CD1c-positive myeloid dendritic cell (primary cell): Measurements from ENCODE around the gene SF3B1.
"Not testable (repeated sequence)": the region's sequence is repeated elsewhere in the genome, so short reads cannot be mapped to it uniquely, and the experiment has no call there.

Source experiments
- DNase-seq: peaks from one replicate; pipeline ENCODE4 v3.0.0-alpha.2; 2016; ENCODE audit errors: extremely low spot score

The SF3B1 gene

GRCh38 chr2:197379918-197380309 lies 54.9 kb downstream of the SF3B1 start:
- DNase-seq = not testable (repeated sequence)

DNA sequence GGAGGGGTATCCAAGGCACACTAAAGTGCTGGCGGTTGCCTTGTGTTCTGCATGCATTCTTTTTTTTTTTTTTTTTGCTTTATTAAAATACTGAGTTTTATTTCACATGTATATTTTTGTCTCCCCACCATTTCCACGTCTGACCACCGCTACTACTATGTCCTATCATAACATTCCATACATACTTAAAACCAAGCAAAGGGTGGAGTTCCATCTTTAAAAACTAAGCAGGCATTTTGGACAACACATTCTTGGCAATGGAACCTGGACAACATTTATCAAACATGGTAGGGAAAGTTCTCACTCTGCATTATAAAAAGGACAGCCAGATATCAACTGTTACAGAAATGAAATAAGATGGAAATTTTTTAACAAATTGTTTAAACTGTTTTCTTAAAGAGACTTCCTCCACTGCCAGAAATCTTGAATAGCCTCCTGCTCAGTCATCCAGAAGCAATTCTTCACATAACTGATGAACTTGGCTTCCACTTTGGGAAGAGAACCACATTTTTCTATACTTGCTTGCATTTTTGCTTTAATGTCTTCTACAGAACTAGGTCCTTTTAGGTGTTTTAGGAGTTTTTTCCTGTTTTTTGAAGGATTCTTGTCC lies 55.4 kb downstream of the SF3B1 start:
- not testable (repeated sequence) for DNase-seq

DNA sequence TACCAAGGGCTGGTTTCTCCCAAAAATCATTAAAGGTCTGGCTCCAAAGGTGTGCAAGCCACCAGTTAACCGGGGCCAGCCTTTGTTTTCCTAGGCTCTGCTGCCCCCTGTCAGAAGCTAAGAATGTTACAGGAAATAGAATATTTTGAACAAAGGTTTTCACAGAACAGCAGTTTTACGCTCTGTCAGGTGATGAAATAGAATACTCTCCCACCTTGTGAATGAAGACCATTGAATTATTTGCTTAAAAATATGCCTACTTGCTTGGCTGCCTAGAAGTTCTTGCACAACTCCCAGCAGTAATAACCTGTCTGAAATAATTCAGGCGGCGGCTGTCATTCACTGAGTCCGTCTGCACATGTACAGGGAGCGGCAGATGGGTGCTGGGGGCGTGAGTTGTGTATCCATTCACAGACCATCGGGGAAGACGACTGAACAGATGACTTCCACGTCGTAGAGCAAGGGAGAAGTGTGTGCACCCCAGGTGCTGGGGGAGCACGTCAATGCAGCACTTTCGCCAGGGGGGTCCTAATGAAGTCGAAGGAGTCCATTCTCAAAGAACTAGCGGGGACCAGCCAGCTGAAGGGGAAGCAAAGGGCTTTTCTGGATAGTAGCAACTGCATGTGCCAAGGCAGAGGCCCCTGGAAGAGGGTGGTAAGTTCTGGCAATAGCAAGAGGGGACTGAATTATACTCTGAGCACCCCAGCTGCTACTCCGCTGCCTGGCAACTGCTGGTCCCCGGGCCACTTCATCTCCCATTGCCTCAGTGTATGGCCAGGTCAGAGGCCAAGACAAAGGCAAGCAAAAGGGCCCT lies 56.1 kb downstream of the SF3B1 start:
- peak; percentile 68 for DNase-seq

DNA sequence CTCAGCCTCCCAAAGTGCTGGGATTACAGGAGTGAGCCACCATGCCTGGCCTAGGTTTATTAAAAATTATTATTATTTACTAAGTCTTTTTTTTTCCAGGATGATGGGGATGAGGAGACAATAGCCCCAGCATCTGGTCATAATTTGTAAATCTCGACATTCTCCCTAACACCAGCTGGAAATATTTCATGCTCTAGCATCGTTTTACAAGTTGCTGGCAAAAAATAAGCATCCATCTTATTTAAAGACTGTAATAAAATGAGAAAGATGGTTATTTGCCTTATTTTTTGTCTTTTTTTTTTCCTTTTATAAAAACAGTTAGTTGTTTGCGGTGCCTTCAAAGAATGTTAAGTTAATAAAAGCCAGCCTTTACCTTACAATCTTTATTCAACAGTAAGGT lies 56.7 kb downstream of the SF3B1 start:
- no peak for DNase-seq

DNA sequence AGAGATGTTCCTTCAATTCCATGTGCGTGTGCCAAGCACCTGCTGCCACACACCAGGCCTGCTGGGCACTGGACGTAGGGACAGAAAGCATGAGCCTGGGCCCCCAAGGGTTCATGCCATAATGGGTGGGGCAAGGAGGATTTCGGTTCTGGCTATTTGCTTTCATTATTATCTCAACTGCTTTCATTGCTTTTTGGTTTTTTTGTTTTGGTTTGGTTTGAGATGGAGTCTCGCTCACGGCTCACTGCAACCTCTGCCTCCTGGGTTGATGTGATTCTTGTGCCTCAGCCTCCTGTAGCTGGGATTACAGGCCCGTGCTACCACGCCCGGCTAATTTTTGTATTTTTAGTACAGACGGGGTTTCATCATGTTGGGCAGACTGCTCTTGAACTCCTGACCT lies 57.2 kb downstream of the SF3B1 start:
- DNase-seq = no peak

GRCh38 chr2:197372592-197372991 lies 62.2 kb downstream of the SF3B1 start:
- DNase-seq = no peak

GRCh38 chr2:197370664-197371063 lies 64.2 kb downstream of the SF3B1 start:
- not testable (repeated sequence) for DNase-seq

DNA sequence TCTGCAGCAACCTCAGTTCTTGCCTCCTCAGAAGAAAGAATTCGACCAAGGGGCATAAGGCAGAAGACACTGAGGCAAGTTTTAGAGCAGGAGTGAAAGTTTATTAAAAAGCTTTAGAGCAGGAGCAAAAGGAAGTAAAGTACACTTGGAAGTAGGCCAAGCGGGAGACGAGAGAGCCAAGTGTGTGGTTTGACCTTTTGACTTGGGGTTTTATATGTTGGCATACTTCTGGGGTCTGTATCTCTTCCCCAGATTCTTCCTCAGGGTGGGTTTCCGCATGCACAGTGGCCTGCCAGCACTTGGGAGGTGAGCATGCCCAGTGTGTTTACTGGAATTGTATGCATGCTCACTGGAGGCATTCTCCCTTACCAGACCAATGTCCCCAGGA lies 64.9 kb downstream of the SF3B1 start:
- no peak for DNase-seq

GRCh38 chr2:197369228-197369932 lies 65.4 kb downstream of the SF3B1 start:
- DNase-seq = no peak

DNA sequence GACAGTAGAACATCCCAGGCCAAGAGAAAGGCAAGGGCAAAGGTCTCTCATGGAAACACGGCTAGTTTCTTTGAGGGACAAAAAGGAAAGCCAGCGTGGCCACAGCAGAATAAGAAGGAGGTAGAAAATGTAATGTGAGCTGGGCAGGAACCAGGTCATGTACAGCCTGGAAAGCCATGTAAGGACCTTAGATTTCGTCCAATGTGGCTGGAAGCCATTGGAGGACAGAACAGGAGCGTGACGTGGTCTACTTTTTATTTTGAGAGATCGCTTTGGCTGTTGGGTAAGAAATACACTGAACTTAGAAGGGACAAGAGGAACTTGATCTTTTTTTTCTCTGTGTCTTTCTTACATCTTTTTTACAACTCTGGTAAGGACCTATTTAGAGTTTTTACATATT lies 66.4 kb downstream of the SF3B1 start:
- DNase-seq = no peak

DNA sequence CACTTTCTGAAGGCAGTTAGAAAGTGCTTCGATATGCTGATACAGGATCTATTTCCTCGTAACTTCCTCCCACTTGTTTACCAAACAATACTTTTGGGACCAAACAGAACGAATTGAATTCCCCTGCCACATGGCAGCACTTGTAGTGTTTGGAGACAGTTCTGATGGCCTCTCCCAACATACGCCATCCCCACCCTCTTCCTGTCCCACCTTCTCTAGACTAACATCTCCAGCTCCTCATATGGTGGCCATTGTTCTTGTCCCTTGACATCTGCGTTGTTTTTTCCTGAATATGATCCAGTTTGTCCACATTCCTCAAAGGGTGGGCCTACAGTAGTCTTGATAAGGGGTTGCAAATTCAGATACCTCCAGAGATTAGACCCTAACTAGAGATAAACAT lies 70.8 kb downstream of the SF3B1 start:
- DNase-seq = no peak

GRCh38 chr2:197360744-197361156 lies 74.1 kb downstream of the SF3B1 start:
- DNase-seq = no peak

DNA sequence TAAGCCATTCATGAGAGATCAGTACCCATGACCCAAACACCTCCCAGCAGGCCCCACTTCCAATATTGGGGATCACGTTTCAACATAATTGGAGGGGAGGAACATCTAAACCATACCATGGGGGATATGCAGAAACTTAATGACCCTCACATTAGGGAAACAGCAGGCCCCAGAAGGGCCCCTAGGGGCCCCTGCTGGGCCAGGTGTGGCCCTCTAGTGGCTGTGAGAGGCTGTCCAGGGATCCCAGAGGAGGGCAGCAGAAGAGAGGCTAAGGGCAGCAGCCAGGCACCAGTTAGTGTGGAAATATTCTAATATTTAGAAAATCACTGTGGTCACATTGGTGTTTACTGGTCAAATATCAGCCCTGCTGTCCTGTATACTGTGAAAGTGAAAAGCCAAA lies 75.0 kb downstream of the SF3B1 start:
- DNase-seq = no peak

DNA sequence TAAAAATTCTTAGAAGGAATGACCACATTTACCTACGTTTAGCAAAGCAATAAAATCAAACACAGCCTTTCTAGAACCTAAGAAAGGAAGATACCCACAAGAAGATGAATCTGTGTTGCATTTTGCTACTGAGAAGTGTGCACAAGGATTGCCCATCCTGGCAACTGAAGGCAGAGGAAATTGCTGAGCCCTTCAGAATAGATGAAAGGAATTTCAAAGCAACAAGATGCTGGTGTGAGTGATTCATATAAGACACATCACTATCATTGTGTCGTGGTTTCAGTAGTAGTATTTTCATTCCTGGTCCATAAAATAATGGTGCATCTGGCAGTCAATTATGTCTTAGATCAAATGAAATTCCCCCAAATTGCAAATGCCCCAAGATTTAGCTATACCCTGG lies 75.9 kb downstream of the SF3B1 start:
- no peak for DNase-seq

DNA sequence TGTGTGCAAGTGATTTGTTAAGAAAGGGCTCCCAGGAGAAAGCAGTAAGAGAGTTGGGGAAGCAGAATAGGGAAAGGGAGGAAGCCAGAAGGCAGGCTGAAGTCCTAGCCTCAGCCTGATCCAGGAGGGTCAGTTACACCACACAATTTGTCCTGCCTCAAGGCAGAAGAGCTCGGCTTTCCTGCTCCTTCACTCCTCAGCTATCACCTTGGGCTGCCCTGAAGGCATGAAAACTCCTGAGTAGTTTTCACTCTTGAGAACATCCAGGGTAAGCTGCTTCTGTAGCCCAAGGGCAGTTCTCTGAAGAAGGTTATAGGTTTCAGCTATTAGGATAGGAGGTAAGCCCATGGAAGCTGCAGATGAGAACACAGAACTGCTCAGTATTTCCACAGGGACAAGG lies 76.8 kb downstream of the SF3B1 start:
- no peak for DNase-seq

DNA sequence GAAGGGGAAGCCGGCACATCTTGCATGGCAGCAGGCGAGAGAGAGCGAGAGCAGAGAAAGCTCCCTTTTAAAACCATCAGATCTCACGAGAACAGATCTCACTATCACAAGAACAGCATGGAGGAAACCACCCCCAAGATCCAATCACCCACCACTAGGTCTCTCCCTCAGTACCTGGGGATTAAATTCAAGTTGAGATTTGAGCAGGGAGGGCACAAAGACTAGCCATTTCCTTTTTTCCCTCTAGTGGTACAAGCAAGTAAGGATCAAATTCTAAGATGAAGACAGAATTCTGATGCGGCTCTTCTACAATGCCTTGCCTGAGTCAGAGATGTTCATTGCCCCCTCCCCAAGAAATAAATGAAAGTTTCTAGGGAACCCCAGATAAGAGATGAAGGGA lies 78.7 kb downstream of the SF3B1 start:
- DNase-seq = peak; percentile 7

DNA sequence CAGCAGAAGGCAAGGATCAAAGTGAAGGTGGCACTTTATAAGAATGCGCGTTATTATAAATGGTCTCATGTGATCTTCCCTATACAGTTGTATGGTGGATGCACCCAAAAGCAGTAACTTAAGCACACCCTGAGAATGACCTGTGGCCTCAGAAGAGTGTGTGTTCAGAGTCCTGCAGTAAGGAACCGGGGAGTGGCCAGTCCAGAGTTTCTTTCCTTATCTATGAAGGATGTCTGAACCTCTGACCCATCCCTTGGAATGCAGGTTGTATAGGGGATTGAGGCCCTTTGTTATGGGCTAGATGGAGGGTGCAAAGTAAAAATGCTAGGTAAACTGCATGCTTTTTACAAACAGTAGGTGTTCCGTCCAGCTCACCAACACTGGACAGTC lies 80.7 kb downstream of the SF3B1 start:
- no peak for DNase-seq

DNA sequence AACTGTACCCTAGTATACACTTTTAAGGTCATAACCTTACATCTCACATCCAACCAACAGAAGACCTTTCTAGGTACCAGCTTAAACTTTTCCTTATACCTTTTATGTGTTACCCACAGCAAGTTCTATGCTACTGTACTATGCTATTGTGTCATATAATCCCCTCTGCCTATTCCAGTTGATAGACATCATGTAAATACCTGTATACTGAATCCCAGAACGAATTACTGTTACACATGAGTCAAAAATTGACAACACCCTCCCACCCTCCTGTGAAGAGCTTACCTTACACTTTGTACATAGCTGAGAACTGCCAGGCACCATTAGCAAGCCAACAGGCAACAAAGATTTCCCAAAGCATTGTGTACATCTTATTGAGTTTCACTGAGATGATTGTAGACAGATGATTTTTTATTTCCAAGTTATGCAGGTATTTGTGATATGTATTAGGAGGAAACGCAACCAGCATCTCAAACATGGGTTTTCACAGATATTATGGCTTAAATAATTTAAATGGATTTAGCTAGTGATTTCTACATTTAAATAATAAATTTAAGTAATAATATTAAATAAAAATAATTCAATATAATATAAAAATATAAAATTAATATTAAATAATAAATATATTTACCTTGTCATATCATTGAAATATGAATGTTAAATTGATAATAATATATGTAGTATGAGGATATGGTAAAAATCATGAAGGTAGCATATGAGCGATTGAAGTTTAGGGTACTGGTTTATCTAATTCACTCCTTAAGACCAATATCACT lies 81.2 kb downstream of the SF3B1 start:
- no peak for DNase-seq

DNA sequence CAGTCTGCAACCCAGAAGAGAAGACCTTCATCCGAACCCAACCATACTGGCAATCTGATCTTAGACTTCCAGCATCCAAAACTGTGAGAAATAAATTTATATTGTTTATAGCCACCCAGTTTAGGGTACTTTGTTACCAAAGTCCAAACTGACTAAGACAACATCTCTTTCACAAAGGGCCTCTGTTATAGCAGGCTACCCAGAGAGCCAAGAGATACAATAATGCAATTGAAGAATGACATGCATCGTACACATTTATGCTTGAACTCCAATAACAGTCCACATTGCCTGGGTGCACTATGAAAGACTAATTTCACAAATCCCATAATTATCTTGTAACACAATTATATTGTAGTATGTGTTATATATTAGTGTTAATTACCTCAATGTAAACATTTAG lies 85.1 kb downstream of the SF3B1 start:
- no peak for DNase-seq

DNA sequence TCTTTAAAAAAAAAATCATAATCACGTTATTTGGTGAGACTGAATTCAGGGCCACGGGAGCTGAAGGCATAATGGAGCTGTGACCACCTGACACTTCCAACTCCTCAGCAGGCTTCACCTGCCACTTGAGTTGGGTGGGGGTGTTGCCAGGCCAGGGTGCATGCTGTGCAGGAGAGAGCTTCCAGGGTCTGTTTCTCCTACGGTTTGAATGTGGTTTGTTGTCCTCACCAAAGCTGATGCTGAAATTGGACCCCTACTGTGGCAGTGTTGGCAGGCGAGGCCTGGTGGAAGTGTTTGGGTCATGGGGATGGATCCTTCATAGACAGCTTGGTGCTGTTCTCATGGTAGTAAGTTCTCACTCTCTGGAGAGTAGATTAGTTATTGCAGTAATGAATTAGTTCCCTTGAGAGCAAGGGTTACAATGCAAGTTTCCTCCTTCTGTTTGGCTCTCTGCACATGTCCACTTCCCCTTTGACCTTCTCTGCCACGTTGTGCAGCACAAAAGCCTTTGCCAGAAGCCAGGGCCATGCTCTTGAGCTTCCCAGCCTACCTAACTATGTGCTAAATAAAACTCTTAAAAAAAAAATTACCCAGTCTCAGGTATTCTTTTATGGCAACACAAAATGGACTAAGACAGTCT lies 86.0 kb downstream of the SF3B1 start:
- peak; percentile 20 for DNase-seq

GRCh38 chr2:197345846-197346370 lies 88.9 kb downstream of the SF3B1 start:
- DNase-seq = no peak
